Activated CD8-positive, alpha-beta T cell treated with anti-CD3 and anti-CD28 coated beads, Interleukin-2, amount 10 ng/mL, durations not matched to agents 7 days and 5 days (primary cell): Measurements from ENCODE around the gene MMP23B. TPM values are rescaled to one million over a fixed set of nuclear protein-coding genes. Genes with fewer than 3 reads are reported as not detected.

Source experiments
- ATAC-seq: fragments of 150-1000 bp; cut with Tn5 transposase; one replicate; pipeline ENCODE4 v1.10.0; 2021; ENCODE audit warnings: moderate library complexity
- CTCF ChIA-PET: fragments of 350-600 bp; sonication (Branson Sonifier 250); formaldehyde crosslinking; loops from one replicate; lab custom pipeline; 2021; ENCODE audit warnings: antibody characterized with exemption; lab: Charles Lee
- POLR2A ChIA-PET: fragments of 350-600 bp; sonication (Branson Sonifier 250); formaldehyde crosslinking; loops from one replicate; lab custom pipeline; 2021; ENCODE audit warnings: antibody characterized with exemption; lab: Charles Lee
- DNase-seq: peaks from one replicate; pipeline ENCODE4 v3.0.0-alpha.2; 2020
- H3K27ac Mint-ChIP-seq: one replicate; pipeline ENCODE4 v1.8.0; 2021; ENCODE audit warnings: mild to moderate bottlenecking, mixed read lengths
- H3K27me3 Mint-ChIP-seq: one replicate; pipeline ENCODE4 v1.8.0; 2021; ENCODE audit warnings: low read depth, mixed read lengths
- H3K36me3 Mint-ChIP-seq: one replicate; pipeline ENCODE4 v1.8.0; 2021; ENCODE audit warnings: low read depth, mixed read lengths
- H3K4me1 Mint-ChIP-seq: one replicate; pipeline ENCODE4 v1.8.0; 2021; ENCODE audit warnings: low read depth, mixed read lengths
- H3K4me3 Mint-ChIP-seq: one replicate; pipeline ENCODE4 v1.8.0; 2021; ENCODE audit warnings: mild to moderate bottlenecking, mixed read lengths
- H3K9me3 Mint-ChIP-seq: one replicate; pipeline ENCODE4 v1.8.0; 2022; ENCODE audit warnings: mixed read lengths; ENCODE audit not compliant: insufficient read depth
- total RNA-seq, 2 experiments: library from RNA; stranded (reverse); gene quantifications; one replicate each; pipeline ENCODE4 v1.2.3, GENCODE V29; 2021

MMP23B gene
- total RNA-seq, 2 experiments from 2014 or later: 1.7 to 2.0 TPM

GRCh38 chr1:1598051-1598719 lies 33.8 kb upstream of the MMP23B start:
- Mint-ChIP-seq H3K4me3 (peak overlapping the region; percentile 69), H3K4me1 (peaks cover 16% of the 10 kb centered on the region), H3K9me3 (no peaks in the 10 kb centered on the region), H3K27ac (peak overlapping the region; percentile 55), H3K36me3 (no peaks in the 10 kb centered on the region), H3K27me3 (peaks cover 2% of the 10 kb centered on the region)
- DNase-seq (no peak), ATAC-seq (no peak)
- ChIA-PET POLR2A (no interaction called here), CTCF (interaction anchor here (1.6 kb wide), 1 partner anchor 16 kb away, joined by 3 read pairs; no protein-coding TSS in a partner anchor)

GRCh38 chr1:1598720-1599029 lies 33.3 kb upstream of the MMP23B start:
- CTCF ChIA-PET: interaction anchor here (1.6 kb wide), 1 partner anchor 16 kb away, joined by 3 read pairs; no protein-coding TSS in a partner anchor
- ATAC-seq: no peak
- Mint-ChIP-seq H3K27ac (peak overlapping the region; percentile 55), H3K27me3 (peaks cover 2% of the 10 kb centered on the region), H3K36me3 (no peaks in the 10 kb centered on the region), H3K4me1 (peaks cover 16% of the 10 kb centered on the region), H3K4me3 (peak overlapping the region; percentile 69), H3K9me3 (no peaks in the 10 kb centered on the region)
- POLR2A ChIA-PET: no interaction called here
- no peak for DNase-seq

DNA sequence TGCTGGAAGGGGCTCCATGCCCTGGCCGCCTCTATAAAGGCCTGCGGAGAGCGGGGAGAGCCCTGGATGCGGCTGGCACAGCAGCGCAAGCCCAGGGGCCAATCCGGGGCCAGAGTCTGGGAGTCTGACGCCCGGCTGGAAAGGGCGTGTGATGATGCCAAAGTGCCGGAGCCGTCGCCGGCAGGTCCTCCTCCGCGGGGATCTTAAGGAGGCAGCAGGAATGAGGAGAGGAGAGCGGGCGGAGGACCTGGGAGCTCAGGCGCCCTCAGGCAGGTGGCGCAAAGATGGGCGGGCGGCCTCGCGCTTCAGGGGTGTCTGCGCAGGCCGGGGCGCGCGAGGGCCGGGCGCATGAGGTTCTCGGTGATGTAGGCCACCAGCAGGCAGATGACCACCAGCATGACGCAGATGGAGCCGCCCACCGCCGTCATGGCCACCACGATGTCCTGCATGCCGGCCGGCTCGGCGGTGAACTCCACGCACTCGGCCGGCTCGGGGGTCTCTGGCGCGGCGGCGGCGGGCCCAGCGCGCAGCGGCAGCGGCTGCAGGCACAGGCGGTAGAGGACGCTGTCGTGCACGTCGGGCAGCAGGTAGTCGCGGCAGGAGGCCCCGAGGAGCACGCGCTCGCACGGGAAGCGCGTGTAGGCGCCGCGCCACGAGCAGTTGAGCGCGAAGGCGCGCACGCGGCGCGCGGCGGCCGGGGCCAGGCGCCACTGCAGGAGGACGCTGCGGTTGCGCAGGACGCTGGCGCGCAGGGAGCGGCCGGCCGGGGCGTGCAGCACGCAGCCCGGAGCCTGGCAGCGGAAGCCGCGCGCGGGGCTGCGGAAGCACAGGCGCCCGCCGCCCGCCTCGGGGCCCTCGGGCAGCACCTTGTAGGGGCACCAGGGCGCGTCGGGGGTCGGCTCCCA lies 32.7 kb upstream of the MMP23B start:
- H3K4me3 Mint-ChIP-seq: peak overlapping the region; percentile 69
- H3K9me3 Mint-ChIP-seq: no peaks in the 10 kb centered on the region
- peaks cover 2% of the 10 kb centered on the region for H3K27me3 Mint-ChIP-seq
- H3K4me1 Mint-ChIP-seq: peaks cover 16% of the 10 kb centered on the region
- ChIA-PET POLR2A (no interaction called here), CTCF (interaction anchor here (1.6 kb wide), 1 partner anchor 15 kb away, joined by 3 read pairs; no protein-coding TSS in a partner anchor)
- H3K27ac Mint-ChIP-seq: peak overlapping the region; percentile 55
- DNase-seq (peak; percentile 53), ATAC-seq (peak; percentile 56)
- H3K36me3 Mint-ChIP-seq: no peaks in the 10 kb centered on the region

GRCh38 chr1:1599935-1600860 lies 31.8 kb upstream of the MMP23B start, which contains the start of gene FNDC10:
Gene FNDC10 (minus strand): TSS chr1:1600135. CDS start chr1:1600015, 120 bp downstream.
- Mint-ChIP-seq H3K27me3 (peaks cover 2% of the 10 kb centered on the region), H3K4me1 (peaks cover 19% of the 10 kb centered on the region), H3K27ac (peak within 1 kb of the TSS; percentile 55), H3K36me3 (no peaks in the 10 kb centered on the region), H3K9me3 (no peaks in the 10 kb centered on the region), H3K4me3 (peak within 1 kb of the TSS; percentile 69)
- DNase-seq (no peak), ATAC-seq (peak; percentile 6)
- CTCF ChIA-PET: no interaction called here
- POLR2A ChIA-PET: interaction anchor here (0.8 kb wide), 1 partner anchor 29 kb away, joined by 3 read pairs; no protein-coding TSS in a partner anchor

DNA sequence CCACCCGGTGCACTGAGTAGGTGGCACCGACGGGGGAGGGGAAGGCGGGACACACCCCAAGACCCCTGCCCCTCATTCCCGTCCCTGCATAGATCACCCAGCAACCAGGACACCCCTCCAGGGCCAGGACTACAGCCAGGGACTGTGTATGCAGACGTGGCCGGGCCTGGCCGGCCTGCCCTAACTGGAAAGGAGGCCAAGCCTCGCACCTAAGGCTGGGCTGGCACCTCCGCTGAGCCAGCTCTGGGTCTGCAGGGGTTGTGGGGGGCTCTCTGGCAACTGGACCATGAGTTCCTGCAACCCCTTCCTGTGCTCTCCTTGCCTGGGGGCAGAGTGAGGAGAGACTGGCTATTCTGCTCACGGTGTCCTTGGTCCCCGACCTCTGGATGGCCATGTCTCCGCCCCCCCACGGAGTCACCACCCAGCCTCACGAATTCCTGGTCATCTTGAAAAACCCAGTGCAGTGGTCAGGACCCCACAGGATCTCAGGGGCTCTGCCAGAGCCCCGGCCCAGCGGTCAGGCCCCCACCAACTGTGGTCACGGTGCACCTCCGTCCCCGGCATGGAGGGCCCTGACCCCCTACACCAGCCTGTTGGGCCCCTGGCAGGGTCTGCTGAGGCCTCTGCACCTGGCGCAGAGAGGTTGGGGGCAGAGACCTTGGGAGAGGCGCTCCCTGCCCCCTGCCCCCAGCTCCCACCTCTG lies 31.0 kb upstream of the MMP23B start:
- Mint-ChIP-seq H3K27me3 (peaks cover 2% of the 10 kb centered on the region), H3K9me3 (no peaks in the 10 kb centered on the region)

GRCh38 chr1:1601564-1602303 lies 30.2 kb upstream of the MMP23B start:
- DNase-seq: no peak
- POLR2A ChIA-PET: interaction anchor here (1.7 kb wide), 1 partner anchor 27 kb away, joined by 3 read pairs; no protein-coding TSS in a partner anchor

More for the DNA sequence above, 31.0 kb upstream of the MMP23B start:
- ChIA-PET POLR2A (interaction anchor here (0.8 kb wide), 1 partner anchor 28 kb away, joined by 3 read pairs; no protein-coding TSS in a partner anchor), CTCF (no interaction called here)
- H3K36me3 Mint-ChIP-seq: no peaks in the 10 kb centered on the region
- H3K4me1 Mint-ChIP-seq: peaks cover 19% of the 10 kb centered on the region
- ATAC-seq (no peak), DNase-seq (no peak)
- no peak overlapping the region for H3K27ac Mint-ChIP-seq
- H3K4me3 Mint-ChIP-seq: peak overlapping the region; percentile 64

DNA sequence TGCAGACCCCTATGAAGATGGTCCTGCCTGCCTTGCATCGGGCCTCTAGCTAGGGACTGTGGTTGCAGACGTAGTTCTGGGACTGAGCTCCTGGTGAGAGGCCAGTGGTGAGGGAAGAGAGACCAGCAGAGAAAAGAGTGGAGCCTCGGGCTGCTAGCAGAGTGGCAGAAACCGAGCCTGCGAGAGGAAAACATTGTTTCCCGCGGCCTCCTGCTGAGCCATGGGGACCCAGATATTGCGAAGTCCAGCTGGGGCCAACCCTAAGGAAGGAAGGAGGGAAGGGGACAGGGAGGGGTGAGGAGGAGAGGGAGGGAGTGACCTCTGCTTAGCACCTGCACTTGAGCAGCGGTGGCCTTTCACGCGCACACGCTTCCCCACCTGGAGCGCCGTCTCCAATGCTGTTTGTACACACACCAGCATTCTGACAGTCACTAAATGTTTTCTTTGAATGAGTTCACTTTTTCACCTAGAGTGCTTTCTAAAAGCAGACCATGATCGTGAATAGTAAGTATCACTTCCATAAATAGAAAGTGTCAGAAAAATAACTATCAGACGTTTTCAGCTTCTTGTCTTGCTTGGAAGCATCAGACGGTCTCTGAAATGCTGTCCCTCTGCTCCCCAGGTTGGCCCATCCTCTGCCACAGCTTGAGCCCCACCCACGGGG lies 29.5 kb upstream of the MMP23B start:
- ATAC-seq: no peak
- no peak for DNase-seq
- ChIA-PET CTCF (interaction anchor here (0.8 kb wide), 1 partner anchor 11 kb away, joined by 4 read pairs; no protein-coding TSS in a partner anchor), POLR2A (interaction anchor here (1.7 kb wide), 1 partner anchor 26 kb away, joined by 3 read pairs; no protein-coding TSS in a partner anchor)
- no peak overlapping the region for H3K4me3 Mint-ChIP-seq
- peaks cover 27% of the 10 kb centered on the region for H3K4me1 Mint-ChIP-seq
- no peaks in the 10 kb centered on the region for H3K9me3 Mint-ChIP-seq
- peaks cover 2% of the 10 kb centered on the region for H3K27me3 Mint-ChIP-seq
- H3K27ac Mint-ChIP-seq: no peak overlapping the region
- H3K36me3 Mint-ChIP-seq: no peaks in the 10 kb centered on the region

More at GRCh38 chr1:1601564-1602303, 30.2 kb upstream of the MMP23B start:
- ATAC-seq: no peak
- CTCF ChIA-PET: interaction anchor here (0.8 kb wide), 1 partner anchor 12 kb away, joined by 4 read pairs; no protein-coding TSS in a partner anchor
- Mint-ChIP-seq H3K27me3 (peaks cover 2% of the 10 kb centered on the region), H3K4me3 (no peak overlapping the region), H3K4me1 (peaks cover 20% of the 10 kb centered on the region), H3K9me3 (no peaks in the 10 kb centered on the region), H3K27ac (no peak overlapping the region), H3K36me3 (no peaks in the 10 kb centered on the region)

GRCh38 chr1:1602968-1603506 lies 28.9 kb upstream of the MMP23B start:
- DNase-seq (no peak), ATAC-seq (no peak)
- peaks cover 25% of the 10 kb centered on the region for H3K4me1 Mint-ChIP-seq
- H3K27ac Mint-ChIP-seq: no peak overlapping the region
- ChIA-PET CTCF (no interaction called here), POLR2A (interaction anchor here (1.1 to 1.7 kb wide), 2 partner anchors 11 to 26 kb away, joined by 3 to 4 read pairs; no protein-coding TSS in a partner anchor)
- H3K4me3 Mint-ChIP-seq: no peak overlapping the region
- H3K27me3 Mint-ChIP-seq: no peaks in the 10 kb centered on the region
- H3K36me3 Mint-ChIP-seq: no peaks in the 10 kb centered on the region
- H3K9me3 Mint-ChIP-seq: no peaks in the 10 kb centered on the region

DNA sequence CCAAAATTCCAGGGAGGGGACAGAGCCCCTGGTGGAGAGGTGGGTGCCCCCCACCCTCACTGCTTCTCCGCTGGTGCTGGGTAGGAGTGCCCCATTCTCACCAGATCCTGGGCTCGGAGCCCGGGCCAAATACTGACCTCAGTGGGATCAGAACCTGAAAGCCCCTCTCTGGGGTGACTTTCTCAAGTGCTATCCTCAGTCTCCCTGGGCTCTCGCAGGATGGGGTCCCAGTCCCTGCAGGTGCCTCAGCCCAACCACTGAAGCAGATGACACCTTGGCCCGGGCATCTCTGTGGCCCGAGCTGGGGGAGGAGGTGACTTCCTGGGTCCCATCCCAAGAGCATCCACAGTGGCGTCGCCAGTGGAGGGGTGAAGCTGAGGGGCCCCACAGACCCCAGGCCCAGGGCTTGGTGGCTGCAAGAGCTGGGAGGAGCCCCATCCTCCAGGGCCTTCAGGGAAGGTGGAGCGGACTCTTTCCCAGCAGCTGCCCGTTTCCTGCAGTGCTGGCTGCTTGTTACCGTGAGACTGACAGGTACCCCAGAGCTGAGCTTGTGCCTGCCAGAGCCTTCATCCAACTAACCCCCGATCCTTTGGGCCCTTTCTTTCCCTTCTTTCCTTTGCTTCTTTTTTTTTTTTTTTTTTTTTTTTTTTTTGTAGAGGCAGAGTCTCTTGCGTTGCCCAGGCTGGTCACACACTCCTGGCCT lies 28.2 kb upstream of the MMP23B start:
- no peak overlapping the region for H3K4me3 Mint-ChIP-seq
- ChIA-PET POLR2A (interaction anchor here (1.1 kb wide), 1 partner anchor 11 kb away, joined by 4 read pairs; no protein-coding TSS in a partner anchor), CTCF (no interaction called here)
- no peak for DNase-seq
- no peaks in the 10 kb centered on the region for H3K27me3 Mint-ChIP-seq
- H3K27ac Mint-ChIP-seq: no peak overlapping the region
- ATAC-seq: no peak
- no peaks in the 10 kb centered on the region for H3K9me3 Mint-ChIP-seq
- H3K4me1 Mint-ChIP-seq: peaks cover 20% of the 10 kb centered on the region
- no peaks in the 10 kb centered on the region for H3K36me3 Mint-ChIP-seq
